ENCODE data around the gene BCL2L15. TPM values are rescaled to one million over a fixed set of nuclear protein-coding genes. Genes with fewer than 3 reads are reported as not detected.
A peak's percentile ranks its signal among the peaks of the same experiment; 100 is the strongest.

The BCL2L15 gene
- not detected for polyA plus RNA-seq (2013, experiment 1 of 4)
- polyA plus RNA-seq (2013, experiment 2 of 4) = 0.62 TPM
- polyA plus RNA-seq (2013, experiment 3 of 4) = 0.05 TPM
- 0.12 TPM for polyA plus RNA-seq (2013, experiment 4 of 4)

DNA sequence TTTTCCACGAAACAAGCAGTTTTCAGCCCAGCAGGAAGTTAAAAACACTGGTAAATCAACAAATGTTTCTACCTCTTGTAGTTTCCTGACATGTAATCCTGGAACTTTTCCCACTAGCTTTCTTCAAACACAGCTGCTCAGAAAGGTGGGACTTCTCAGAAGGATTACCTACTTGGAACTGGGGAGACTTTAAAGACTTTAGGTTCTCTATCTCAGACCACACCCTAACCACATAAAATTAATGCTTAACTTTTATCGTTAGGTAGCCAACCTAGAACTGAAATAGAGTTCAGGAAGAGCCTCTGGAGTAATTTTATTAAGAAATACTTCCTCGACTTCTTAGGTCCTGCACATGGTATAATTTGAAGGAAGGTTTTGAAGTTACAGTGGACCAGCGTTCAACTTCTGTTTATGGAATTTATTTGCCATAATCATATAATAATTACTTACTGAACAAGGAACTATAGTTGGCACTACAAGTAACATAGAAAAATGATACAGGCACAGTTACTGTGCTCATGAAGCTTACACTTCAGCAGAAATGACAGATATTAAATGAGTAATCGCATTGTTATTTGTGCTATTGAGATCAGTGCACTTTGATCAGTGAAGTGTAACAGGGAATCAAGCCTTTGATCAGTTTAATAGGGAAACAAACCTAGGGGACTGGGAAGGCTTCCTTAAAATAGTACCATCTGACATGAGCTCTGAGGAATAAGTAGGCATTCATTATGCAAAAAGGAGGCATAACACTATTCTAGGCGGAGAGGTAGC, at the start of gene BCL2L15:
BCL2L15 (minus strand) TSS at position 180 of the 774 bp plus-strand sequence. CDS start 206 bp downstream, outside the sequence.
- no peaks in the 10 kb centered on the region for H3K4me1 ChIP-seq (ENCODE audit: control insufficient read depth, insufficient read depth, low read length)
- H3K27me3 ChIP-seq (ENCODE audit: control insufficient read depth, insufficient read depth, low read length, poor library complexity, severe bottlenecking) = no peaks in the 10 kb centered on the region
- no peaks in the 10 kb centered on the region for H3K9me3 ChIP-seq (ENCODE audit: control insufficient read depth, low read length)
- no peaks in the 10 kb centered on the region for H3K36me3 ChIP-seq (ENCODE audit: control insufficient read depth, insufficient read depth, low read length)
- no peak within 1 kb of the TSS for H3K4me3 ChIP-seq (ENCODE audit: insufficient read depth, low read depth, low read length)
- no peak within 1 kb of the TSS for H3K27ac ChIP-seq (ENCODE audit: insufficient read depth, low read depth, low read length, poor library complexity, severe bottlenecking)
- WGBS, 2 experiments = 91 to 96% methylated on average over 3 to 6 of the region's 6 CpGs

GRCh38 chr1:113937146-113937545, 49.8 kb upstream of the BCL2L15 start:
- Histone ChIP-seq H3K4me1 (ENCODE audit: control insufficient read depth, insufficient read depth, low read length) (peaks cover under 1% of the 10 kb centered on the region), H3K36me3 (ENCODE audit: control insufficient read depth, insufficient read depth, low read length) (peaks cover 6% of the 10 kb centered on the region), H3K4me3 (ENCODE audit: insufficient read depth, low read depth, low read length) (no peak overlapping the region), H3K27me3 (ENCODE audit: control insufficient read depth, insufficient read depth, low read length, poor library complexity, severe bottlenecking) (no peaks in the 10 kb centered on the region), H3K27ac (ENCODE audit: insufficient read depth, low read depth, low read length, poor library complexity, severe bottlenecking) (no peak overlapping the region), H3K9me3 (ENCODE audit: control insufficient read depth, low read length) (no peaks in the 10 kb centered on the region)
- 92 to 100% methylated on average over 1 of the region's 1 CpG for WGBS, 2 experiments

DNA sequence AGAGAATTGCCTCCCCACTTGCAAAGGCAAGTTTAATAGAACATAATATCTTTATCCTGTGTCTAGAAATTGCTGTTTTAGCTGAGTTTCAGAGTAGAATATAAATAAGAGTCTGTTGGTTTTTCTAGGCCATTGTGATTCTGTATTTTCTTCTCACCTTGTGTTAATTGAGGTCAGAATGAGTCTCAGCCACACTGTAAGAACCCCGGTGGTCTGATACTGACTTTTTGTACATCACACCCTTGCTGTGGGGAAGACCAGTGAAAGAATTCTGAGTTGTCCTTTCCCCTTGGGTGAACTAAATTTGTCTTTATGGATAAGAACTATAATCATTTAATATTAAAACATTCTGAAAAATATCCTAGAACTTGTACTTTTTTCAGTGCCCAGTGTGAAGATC, 48.6 kb upstream of the BCL2L15 start:
- H3K4me3 ChIP-seq (ENCODE audit: insufficient read depth, low read depth, low read length) = no peak overlapping the region
- peaks cover 10% of the 10 kb centered on the region for H3K4me1 ChIP-seq (ENCODE audit: control insufficient read depth, insufficient read depth, low read length)
- WGBS, 2 experiments = 100% methylated on average over 1 of the region's 1 CpG
- no peaks in the 10 kb centered on the region for H3K9me3 ChIP-seq (ENCODE audit: control insufficient read depth, low read length)
- H3K27ac ChIP-seq (ENCODE audit: insufficient read depth, low read depth, low read length, poor library complexity, severe bottlenecking) = no peak overlapping the region
- H3K27me3 ChIP-seq (ENCODE audit: control insufficient read depth, insufficient read depth, low read length, poor library complexity, severe bottlenecking) = no peaks in the 10 kb centered on the region
- peaks cover 6% of the 10 kb centered on the region for H3K36me3 ChIP-seq (ENCODE audit: control insufficient read depth, insufficient read depth, low read length)

GRCh38 chr1:113935176-113935575, 47.8 kb upstream of the BCL2L15 start:
- H3K36me3 ChIP-seq (ENCODE audit: control insufficient read depth, insufficient read depth, low read length) = no peaks in the 10 kb centered on the region
- no peaks in the 10 kb centered on the region for H3K27me3 ChIP-seq (ENCODE audit: control insufficient read depth, insufficient read depth, low read length, poor library complexity, severe bottlenecking)
- WGBS, 2 experiments = 87 to 96% methylated on average over 1 of the region's 1 CpG
- no peak overlapping the region for H3K27ac ChIP-seq (ENCODE audit: insufficient read depth, low read depth, low read length, poor library complexity, severe bottlenecking)
- H3K4me1 ChIP-seq (ENCODE audit: control insufficient read depth, insufficient read depth, low read length) = peaks cover 16% of the 10 kb centered on the region
- H3K9me3 ChIP-seq (ENCODE audit: control insufficient read depth, low read length) = no peaks in the 10 kb centered on the region
- no peak overlapping the region for H3K4me3 ChIP-seq (ENCODE audit: insufficient read depth, low read depth, low read length)

GRCh38 chr1:113934511-113935055, 47.2 kb upstream of the BCL2L15 start:
- Histone ChIP-seq H3K27ac (ENCODE audit: insufficient read depth, low read depth, low read length, poor library complexity, severe bottlenecking) (no peak overlapping the region), H3K4me1 (ENCODE audit: control insufficient read depth, insufficient read depth, low read length) (peaks cover 16% of the 10 kb centered on the region), H3K27me3 (ENCODE audit: control insufficient read depth, insufficient read depth, low read length, poor library complexity, severe bottlenecking) (no peaks in the 10 kb centered on the region), H3K36me3 (ENCODE audit: control insufficient read depth, insufficient read depth, low read length) (no peaks in the 10 kb centered on the region), H3K4me3 (ENCODE audit: insufficient read depth, low read depth, low read length) (no peak overlapping the region), H3K9me3 (ENCODE audit: control insufficient read depth, low read length) (no peaks in the 10 kb centered on the region)
- WGBS, 2 experiments = 93 to 95% methylated on average over 5 of the region's 5 CpGs

DNA sequence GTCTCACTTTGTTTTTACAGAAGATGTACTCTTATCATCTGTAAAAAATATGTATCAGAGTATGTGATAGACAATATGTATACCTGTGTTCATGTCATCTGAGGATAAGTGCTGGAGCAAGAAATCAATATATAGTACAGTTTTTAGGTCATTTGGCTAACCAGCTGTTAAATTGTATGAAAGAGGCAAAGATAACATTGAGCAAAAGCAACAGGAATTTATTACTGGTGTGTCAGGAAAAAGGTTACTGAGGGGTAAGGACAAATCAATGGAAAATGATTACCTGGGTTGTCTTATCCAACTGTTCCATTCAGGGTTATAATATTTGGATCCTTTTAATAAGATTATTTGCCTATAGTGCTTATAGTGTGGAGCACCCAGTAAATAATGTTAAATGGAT, 46.6 kb upstream of the BCL2L15 start:
- H3K27ac ChIP-seq (ENCODE audit: insufficient read depth, low read depth, low read length, poor library complexity, severe bottlenecking) = no peak overlapping the region
- H3K4me3 ChIP-seq (ENCODE audit: insufficient read depth, low read depth, low read length) = no peak overlapping the region
- no peaks in the 10 kb centered on the region for H3K27me3 ChIP-seq (ENCODE audit: control insufficient read depth, insufficient read depth, low read length, poor library complexity, severe bottlenecking)
- no peaks in the 10 kb centered on the region for H3K36me3 ChIP-seq (ENCODE audit: control insufficient read depth, insufficient read depth, low read length)
- no peaks in the 10 kb centered on the region for H3K9me3 ChIP-seq (ENCODE audit: control insufficient read depth, low read length)
- H3K4me1 ChIP-seq (ENCODE audit: control insufficient read depth, insufficient read depth, low read length) = peaks cover 16% of the 10 kb centered on the region

DNA sequence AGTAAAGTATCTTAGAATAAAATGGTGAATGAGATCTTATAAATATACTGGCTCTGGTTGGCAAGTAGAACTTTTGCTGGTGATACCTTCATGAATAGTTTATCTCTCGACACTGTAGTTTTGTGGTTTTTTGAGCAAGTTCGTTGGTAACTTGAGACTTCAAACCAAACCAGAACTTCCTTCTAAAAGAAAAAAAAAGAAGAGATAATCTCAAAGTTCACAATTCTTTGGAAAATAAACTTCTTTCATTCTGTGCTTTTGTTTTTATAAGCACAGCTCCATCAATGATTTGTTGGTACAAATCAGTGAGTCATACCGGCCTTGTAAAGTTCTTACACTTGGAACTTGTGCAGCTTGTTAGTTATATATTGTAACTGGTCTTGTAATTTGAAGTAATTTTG, 44.1 kb upstream of the BCL2L15 start:
- Histone ChIP-seq H3K27me3 (ENCODE audit: control insufficient read depth, insufficient read depth, low read length, poor library complexity, severe bottlenecking) (no peaks in the 10 kb centered on the region), H3K4me1 (ENCODE audit: control insufficient read depth, insufficient read depth, low read length) (peaks cover 16% of the 10 kb centered on the region), H3K4me3 (ENCODE audit: insufficient read depth, low read depth, low read length) (no peak overlapping the region), H3K9me3 (ENCODE audit: control insufficient read depth, low read length) (no peaks in the 10 kb centered on the region), H3K27ac (ENCODE audit: insufficient read depth, low read depth, low read length, poor library complexity, severe bottlenecking) (no peak overlapping the region), H3K36me3 (ENCODE audit: control insufficient read depth, insufficient read depth, low read length) (no peaks in the 10 kb centered on the region)
- 84 to 90% methylated on average over 3 of the region's 3 CpGs for WGBS, 2 experiments

GRCh38 chr1:113930499-113931161, 43.2 kb upstream of the BCL2L15 start:
- Histone ChIP-seq H3K27me3 (ENCODE audit: control insufficient read depth, insufficient read depth, low read length, poor library complexity, severe bottlenecking) (no peaks in the 10 kb centered on the region), H3K27ac (ENCODE audit: insufficient read depth, low read depth, low read length, poor library complexity, severe bottlenecking) (no peak overlapping the region), H3K4me1 (ENCODE audit: control insufficient read depth, insufficient read depth, low read length) (peaks cover 16% of the 10 kb centered on the region), H3K36me3 (ENCODE audit: control insufficient read depth, insufficient read depth, low read length) (no peaks in the 10 kb centered on the region), H3K9me3 (ENCODE audit: control insufficient read depth, low read length) (no peaks in the 10 kb centered on the region), H3K4me3 (ENCODE audit: insufficient read depth, low read depth, low read length) (peak overlapping the region; percentile 82)
- WGBS, 2 experiments = 10 to 11% methylated on average over 7 to 8 of the region's 8 CpGs

DNA sequence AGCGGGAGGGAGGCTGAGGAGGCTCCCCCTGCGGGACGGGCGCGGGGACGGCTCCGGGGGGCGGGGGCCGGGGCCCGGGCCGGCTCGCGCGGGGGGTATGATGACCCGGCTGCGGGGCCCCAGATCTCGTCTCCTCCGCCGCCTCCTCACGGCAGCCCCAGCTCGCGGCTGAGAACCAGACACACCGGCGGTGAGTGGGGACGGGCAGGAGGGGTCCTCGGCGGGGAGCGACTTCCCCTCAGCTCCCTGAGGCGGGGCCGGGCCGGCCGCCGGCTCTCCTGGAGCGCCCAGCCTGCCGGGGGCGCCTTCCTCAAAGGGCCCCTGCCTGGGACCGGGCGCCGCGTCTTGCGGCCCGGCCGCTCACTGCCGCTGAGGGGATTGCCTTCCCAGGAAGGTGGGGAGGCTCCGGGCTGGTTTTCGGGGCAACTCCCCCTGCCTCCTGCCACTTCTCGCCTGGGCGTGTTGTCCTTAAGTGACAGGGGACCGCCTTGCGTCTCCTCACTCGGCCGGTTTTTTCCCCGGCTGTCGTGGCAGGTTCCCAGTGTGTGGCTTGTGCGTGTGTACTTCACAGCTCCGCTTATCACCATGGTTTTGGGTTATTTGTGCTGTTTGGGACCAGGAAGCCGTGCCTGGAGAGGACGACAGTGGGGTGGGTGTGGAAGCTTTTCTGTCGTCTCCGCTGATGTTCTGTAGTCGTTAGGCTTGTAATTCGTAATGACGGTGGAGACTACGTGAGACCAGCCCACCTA, 42.5 kb upstream of the BCL2L15 start:
- peak overlapping the region; percentile 82 for H3K4me3 ChIP-seq (ENCODE audit: insufficient read depth, low read depth, low read length)
- no peaks in the 10 kb centered on the region for H3K36me3 ChIP-seq (ENCODE audit: control insufficient read depth, insufficient read depth, low read length)
- H3K27me3 ChIP-seq (ENCODE audit: control insufficient read depth, insufficient read depth, low read length, poor library complexity, severe bottlenecking) = no peaks in the 10 kb centered on the region
- H3K27ac ChIP-seq (ENCODE audit: insufficient read depth, low read depth, low read length, poor library complexity, severe bottlenecking) = peak overlapping the region; percentile 68
- WGBS, 2 experiments = 0% methylated on average over 64 of the region's 64 CpGs
- no peaks in the 10 kb centered on the region for H3K9me3 ChIP-seq (ENCODE audit: control insufficient read depth, low read length)
- peaks cover 16% of the 10 kb centered on the region for H3K4me1 ChIP-seq (ENCODE audit: control insufficient read depth, insufficient read depth, low read length)
